Epithelial cell of proximal tubule (primary cell): ENCODE data around the gene MRPL11. TPM values are rescaled to one million over a fixed set of nuclear protein-coding genes. Genes with fewer than 3 reads are reported as not detected.

Experiments used
- DNase-seq: peaks from one replicate; pipeline ENCODE4 v3.0.0-alpha.2; 2011; ENCODE audit warnings: low read depth
- H3K4me3 ChIP-seq: 2 replicates; pipeline ENCODE4 v1.5.1; 2011; ENCODE audit warnings: low read depth, mild to moderate bottlenecking, low read length
- CTCF ChIP-seq: conservative IDR thresholded peaks from 2 replicates; pipeline ENCODE4 v1.5.1; 2012; ENCODE audit warnings: low read depth, mild to moderate bottlenecking, low read length
- total RNA-seq: library from RNA; depleted of rRNA; stranded (reverse); fragments of >200 nt; gene quantifications from 2 replicates; pipeline ENCODE4 v1.2.3, GENCODE V29; 2015

Gene MRPL11
- total RNA-seq, 1 donor from 2014 or later = 85.3 TPM

GRCh38 chr11:66426314-66426713 is 12.3 kb downstream of the MRPL11 start:
- no peak overlapping the region for H3K4me3 ChIP-seq
- no peak for DNase-seq
- TF ChIP-seq CTCF = no peak

GRCh38 chr11:66421492-66422205 is 17.0 kb downstream of the MRPL11 start:
- DNase-seq = peak; percentile 32
- no peak overlapping the region for H3K4me3 ChIP-seq
- TF ChIP-seq CTCF = no peak

GRCh38 chr11:66420671-66421476 is 17.8 kb downstream of the MRPL11 start, which contains the start of gene NPAS4:
NPAS4 (plus strand) TSS chr11:66421035; CDS start chr11:66421180, 145 bp downstream.
- no peak for TF ChIP-seq CTCF
- H3K4me3 ChIP-seq = no peak within 1 kb of the TSS
- DNase-seq = no peak

- DNase-seq = no peak
- TF ChIP-seq CTCF = no peak
- no peak overlapping the region for H3K4me3 ChIP-seq
Measured at GRCh38 chr11:66419825-66420224, 18.8 kb downstream of the MRPL11 start.

- H3K4me3 ChIP-seq = no peak overlapping the region
- TF ChIP-seq CTCF = no peak
- no peak for DNase-seq
Measured at GRCh38 chr11:66418986-66419308, 19.7 kb downstream of the MRPL11 start.

- H3K4me3 ChIP-seq = no peak overlapping the region
- TF ChIP-seq CTCF = peak; percentile 60
- DNase-seq = peak; percentile 57
Measured at GRCh38 chr11:66418168-66418985, 20.3 kb downstream of the MRPL11 start.
